ENCODE results near the gene MAGI1. TPM values are rescaled to one million over a fixed set of nuclear protein-coding genes. Genes with fewer than 3 reads are reported as not detected.

The MAGI1 gene
- total RNA-seq, 2 donors from 2014 or later, result 27.9 to 31.5 TPM

- intact Hi-C loops (cut with DNase I), result no loop called here
- no peak for DNase-seq (ENCODE audit: low spot score)
Measured at GRCh38 chr3:65432388-65433003, 606.2 kb downstream of the MAGI1 start.

DNA sequence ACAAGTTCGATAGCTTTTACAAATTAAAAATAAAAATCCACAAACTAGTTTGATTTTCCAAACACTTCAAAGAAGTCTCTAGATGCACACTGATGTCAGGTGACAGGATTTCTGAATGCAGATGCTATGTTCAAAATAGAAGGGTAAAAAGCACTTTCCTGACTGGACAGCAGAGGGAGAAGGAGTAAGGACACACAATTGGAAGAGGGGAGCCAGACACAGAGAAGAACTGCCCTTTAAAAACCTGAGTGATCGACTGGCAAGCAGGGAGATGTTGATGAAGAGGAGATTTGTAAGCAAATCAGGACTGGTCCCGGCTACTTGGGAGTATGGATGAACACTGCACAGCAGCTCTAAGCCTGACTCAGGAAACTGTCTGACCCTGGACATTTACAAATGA is 612.8 kb downstream of the MAGI1 start:
- intact Hi-C loops (cut with DNase I), result no loop called here

DNA sequence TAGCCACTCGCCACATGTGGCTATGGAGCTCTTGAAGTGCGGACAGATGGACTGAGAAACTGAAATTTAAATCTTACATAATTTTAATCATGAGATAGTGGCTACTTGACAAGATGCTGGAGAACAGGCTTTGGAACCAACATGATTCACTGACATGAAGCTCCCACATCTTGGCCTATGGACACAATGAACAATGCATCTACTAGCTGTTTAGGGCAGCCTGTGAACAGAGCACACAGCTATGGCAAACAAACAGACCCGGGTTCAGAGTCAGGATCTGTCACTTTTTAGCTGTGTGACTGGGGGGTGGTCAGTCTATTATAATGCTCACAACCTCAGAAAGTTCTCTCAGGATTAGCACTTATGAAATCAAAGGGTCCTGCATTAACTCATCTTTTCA is 616.6 kb downstream of the MAGI1 start:
- intact Hi-C loops (cut with DNase I), result no loop called here
- DNase-seq (ENCODE audit: low spot score), result no peak

More for the DNA sequence above, 612.8 kb downstream of the MAGI1 start:
- no peak for DNase-seq (ENCODE audit: low spot score)

DNA sequence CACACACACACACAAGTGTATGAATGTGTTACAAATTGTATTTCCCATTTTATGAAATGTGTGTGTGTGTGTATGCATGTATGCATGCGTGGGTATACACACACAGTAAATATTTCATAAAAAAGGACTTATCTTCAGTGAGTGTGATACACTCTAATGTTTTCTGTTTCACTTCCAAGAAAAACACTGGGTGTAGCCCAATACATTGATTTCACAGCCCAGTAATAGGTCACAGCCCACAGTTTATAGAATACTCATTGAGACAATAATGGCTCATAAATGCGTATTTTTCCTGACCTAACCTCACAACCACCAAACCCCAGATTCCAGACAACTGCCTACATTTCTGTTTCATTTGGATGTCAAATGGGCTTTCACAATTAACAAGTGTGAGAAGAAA is 619.5 kb downstream of the MAGI1 start:
- intact Hi-C loops (cut with DNase I), result no loop called here
- no peak for DNase-seq (ENCODE audit: low spot score)

DNA sequence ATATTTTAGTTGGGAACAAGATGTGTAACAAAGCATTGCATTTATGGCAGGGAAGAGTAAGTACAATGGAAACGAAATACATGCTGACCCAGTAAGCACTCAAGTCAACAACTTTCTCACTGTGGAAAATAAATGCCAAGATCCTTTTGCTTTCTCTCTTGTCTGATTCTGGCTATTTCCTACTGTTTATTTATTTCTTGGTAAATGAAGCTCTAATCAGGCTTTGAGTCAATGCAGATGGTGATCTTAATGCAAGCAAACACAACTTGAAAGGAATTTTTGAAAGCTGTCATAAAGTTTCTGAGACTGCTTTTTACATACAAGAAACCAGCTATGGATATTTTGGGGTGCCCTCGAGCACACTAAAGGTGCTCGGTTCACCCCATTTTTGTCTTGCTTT is 624.8 kb downstream of the MAGI1 start:
- intact Hi-C loops (cut with DNase I), result no loop called here
- DNase-seq (ENCODE audit: low spot score), result no peak

- intact Hi-C loops (cut with DNase I), result no loop called here
- DNase-seq (ENCODE audit: low spot score), result no peak
Measured at GRCh38 chr3:65412588-65412987, 626.1 kb downstream of the MAGI1 start.

DNA sequence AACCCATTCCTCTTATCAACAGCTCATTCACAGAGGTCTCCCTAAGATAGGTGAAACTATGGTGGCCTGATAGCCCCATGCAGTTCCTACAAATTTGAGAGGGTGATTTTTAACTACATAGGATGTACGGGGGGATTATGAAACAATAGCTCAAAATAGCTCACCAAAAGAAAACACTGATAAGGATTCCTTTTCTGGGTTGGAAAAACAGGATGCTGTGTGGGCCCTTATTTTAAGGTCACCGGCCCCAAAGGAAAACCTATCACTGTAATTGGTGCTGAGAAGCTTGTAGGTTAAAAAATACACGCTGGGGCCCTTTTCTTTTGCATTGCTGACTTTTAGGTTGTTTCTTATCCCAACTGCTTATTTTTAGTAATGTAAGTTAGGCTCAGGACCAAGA is 627.4 kb downstream of the MAGI1 start:
- DNase-seq (ENCODE audit: low spot score), result no peak
- intact Hi-C loops (cut with DNase I), result no loop called here

GRCh38 chr3:65409176-65409569 is 629.5 kb downstream of the MAGI1 start:
- intact Hi-C loops (cut with DNase I), result no loop called here

GRCh38 chr3:65408531-65409175 is 630.1 kb downstream of the MAGI1 start:
- intact Hi-C loops (cut with DNase I), result no loop called here

More at GRCh38 chr3:65409176-65409569, 629.5 kb downstream of the MAGI1 start:
- DNase-seq (ENCODE audit: low spot score), result no peak

GRCh38 chr3:65406470-65406869 is 632.2 kb downstream of the MAGI1 start:
- intact Hi-C loops (cut with DNase I), result no loop called here
- no peak for DNase-seq (ENCODE audit: low spot score)

More at GRCh38 chr3:65408531-65409175, 630.1 kb downstream of the MAGI1 start:
- DNase-seq (ENCODE audit: low spot score), result no peak

DNA sequence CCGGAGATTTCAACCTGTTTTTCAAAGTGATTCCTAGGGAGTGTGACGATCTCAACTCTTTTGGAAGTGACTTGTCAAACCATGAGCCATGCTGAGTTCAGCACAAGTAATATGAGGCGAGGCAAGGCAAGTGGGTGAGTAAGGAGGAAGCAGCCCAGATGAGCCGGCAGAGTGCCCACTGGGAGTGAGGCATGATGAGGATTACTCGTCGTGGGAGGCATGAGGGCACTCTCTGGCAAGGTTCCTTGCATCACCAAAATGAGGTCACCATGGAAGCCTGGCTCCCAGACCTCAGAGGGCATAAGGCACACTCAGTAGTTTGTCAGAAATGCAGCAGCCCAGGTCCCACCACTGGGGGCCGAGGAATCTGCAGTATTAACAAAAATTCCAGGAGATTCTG is 636.1 kb downstream of the MAGI1 start:
- intact Hi-C loops (cut with DNase I), result no loop called here
- DNase-seq (ENCODE audit: low spot score), result no peak

- intact Hi-C loops (cut with DNase I), result no loop called here
- no peak for DNase-seq (ENCODE audit: low spot score)
Measured at GRCh38 chr3:65401359-65402305, 637.1 kb downstream of the MAGI1 start.

DNA sequence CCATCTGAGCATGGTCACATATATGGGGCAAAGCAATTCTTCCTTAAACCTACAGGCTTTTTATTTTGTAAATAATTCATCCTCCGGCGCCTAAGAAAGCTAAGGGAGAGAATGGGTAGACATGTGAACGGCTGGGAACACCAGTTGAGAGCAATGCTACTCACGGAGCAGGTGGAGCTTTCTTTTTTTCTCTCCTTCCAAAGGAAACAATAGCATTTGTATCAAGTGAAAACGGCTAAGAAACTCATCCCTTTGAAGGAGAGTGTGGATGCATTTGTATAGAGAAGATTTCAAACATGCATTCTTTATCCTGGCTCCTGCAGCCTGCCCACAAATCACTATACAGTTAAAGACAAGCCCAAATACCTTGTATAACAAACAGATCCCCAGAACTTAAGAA is 637.8 kb downstream of the MAGI1 start:
- DNase-seq (ENCODE audit: low spot score), result no peak
- intact Hi-C loops (cut with DNase I), result no loop called here

GRCh38 chr3:65398953-65399352 is 639.8 kb downstream of the MAGI1 start:
- intact Hi-C loops (cut with DNase I), result loop anchor here in 1 of 2 donors (10.0 kb wide), 1 partner anchor 284 kb away; no protein-coding TSS in a partner anchor

DNA sequence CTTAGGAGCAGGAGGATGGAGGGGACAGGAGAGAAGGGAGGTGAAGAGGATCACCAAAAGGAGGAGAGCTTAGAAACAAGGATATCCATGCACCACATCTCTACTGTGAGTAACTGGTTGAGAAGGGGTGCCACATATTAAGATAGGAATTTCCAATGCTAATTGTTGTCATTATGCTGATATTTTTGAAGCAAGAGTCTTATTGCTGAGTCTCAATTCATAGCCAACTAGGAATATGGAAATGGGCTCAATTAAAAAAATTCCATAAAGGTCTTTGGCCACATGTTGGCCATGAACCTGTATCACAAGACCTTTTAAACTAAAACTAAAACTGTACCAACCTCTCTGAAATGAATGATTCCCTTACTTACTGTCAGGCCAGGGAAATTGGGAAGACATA is 642.6 kb downstream of the MAGI1 start:
- DNase-seq (ENCODE audit: low spot score), result no peak
- intact Hi-C loops (cut with DNase I), result loop anchor here in 1 of 2 donors (10.0 kb wide), 1 partner anchor 281 kb away; no protein-coding TSS in a partner anchor

More at GRCh38 chr3:65398953-65399352, 639.8 kb downstream of the MAGI1 start:
- DNase-seq (ENCODE audit: low spot score), result no peak

DNA sequence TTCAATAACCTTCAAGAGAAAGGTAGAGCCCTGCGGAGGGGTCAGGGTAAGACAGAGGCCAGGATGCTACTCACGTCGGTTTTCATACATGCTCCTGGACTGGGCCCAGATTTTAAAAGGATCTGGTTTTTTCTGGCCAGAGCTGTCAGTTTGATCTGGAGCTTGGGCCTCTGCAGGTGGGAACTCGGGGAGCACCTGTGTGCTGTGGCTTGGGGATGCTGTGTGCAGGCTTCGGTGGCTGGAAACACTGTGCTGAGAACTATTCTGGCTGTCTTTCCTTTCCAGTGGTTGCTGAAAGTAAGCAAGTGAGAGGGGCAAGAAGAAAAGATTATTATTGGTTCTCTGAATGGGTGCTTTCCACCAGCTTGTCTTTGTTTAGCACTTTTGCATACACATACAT is 647.6 kb downstream of the MAGI1 start:
- intact Hi-C loops (cut with DNase I), result loop anchor here in 1 of 2 donors (10.0 kb wide), 1 partner anchor 276 kb away; no protein-coding TSS in a partner anchor
- DNase-seq (ENCODE audit: low spot score), result no peak

- intact Hi-C loops (cut with DNase I), result no loop called here
- no peak for DNase-seq (ENCODE audit: low spot score)
Measured at GRCh38 chr3:65385805-65386204, 652.9 kb downstream of the MAGI1 start.

DNA sequence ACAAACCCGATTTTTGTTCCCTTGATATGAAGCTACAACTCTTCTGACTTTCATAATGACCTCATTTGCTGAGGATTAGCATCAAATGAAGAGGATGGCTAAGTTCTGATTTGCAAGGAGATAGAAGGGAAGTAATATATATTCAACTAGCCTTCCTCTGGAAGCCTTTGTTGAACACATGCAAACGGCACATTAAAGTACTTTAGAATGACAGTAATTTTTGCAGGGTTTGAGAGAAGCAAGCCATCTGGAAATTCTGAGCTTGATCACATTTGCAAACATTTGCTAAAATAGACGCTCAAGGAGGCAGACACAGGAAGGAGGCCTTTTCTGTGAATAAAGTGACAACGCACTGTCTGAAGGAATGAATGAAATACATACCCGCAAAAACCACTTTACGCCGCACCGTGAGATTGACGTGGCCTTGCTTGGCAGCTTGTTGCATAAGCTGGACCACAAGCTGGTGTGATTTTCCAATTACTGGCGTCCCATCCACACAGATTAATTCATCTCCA is 657.2 kb downstream of the MAGI1 start:
- intact Hi-C loops (cut with DNase I), result no loop called here
- DNase-seq (ENCODE audit: low spot score), result no peak

DNA sequence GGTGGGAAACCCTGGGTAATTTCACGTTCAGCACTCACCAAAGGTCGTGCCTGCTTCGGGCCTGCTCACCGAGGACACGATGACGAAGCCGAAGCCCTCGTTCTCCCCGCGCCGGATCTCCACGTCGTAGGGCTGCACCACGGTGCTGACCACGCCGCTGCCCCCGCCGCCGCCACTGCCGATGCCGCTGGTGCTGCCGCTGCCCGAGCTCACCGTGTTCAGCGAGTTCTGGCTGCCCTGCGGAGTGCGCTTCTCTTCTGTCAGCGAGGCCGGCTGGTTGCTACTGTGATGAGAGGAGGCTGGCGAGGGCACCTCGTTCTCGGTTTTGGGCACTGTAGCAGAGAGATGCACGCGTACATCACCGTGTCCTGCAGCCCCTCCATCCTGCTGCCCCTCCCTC is 659.5 kb downstream of the MAGI1 start:
- intact Hi-C loops (cut with DNase I), result no loop called here
- DNase-seq (ENCODE audit: low spot score), result no peak

- no peak for DNase-seq (ENCODE audit: low spot score)
Measured at GRCh38 chr3:65377637-65378036, 661.1 kb downstream of the MAGI1 start.

More at GRCh38 chr3:65377637-65378036, 661.1 kb downstream of the MAGI1 start:
- intact Hi-C loops (cut with DNase I), result no loop called here

Data from posterior vena cava (tissue), 2 donors.